Loucy (cell line): ENCODE measurements around the gene COX7A2.
A peak's percentile ranks its signal among the peaks of the same experiment; 100 is the strongest.

Experiments
- H2AFZ ChIP-seq: fragments of 200-600 bp; sonication (generic); 2 replicates; pipeline ENCODE4 v1.6.0; 2016; ENCODE audit warnings: antibody characterized with exemption, mild to moderate bottlenecking, low read length, moderate library complexity
- H3F3A ChIP-seq: fragments of 200-600 bp; 2 replicates; pipeline ENCODE4 v1.6.0; 2016; ENCODE audit warnings: antibody characterized with exemption, low read depth, mild to moderate bottlenecking
- H3K27me3 ChIP-seq: fragments of 200-600 bp; sonication (generic); 2 replicates; pipeline ENCODE4 v1.6.1; 2014; ENCODE audit warnings: low read length, mild to moderate bottlenecking; ENCODE audit not compliant: insufficient read depth, poor library complexity, severe bottlenecking
- H3K36me3 ChIP-seq: fragments of 200-600 bp; sonication (generic); 2 replicates; pipeline ENCODE4 v1.6.1; 2016; ENCODE audit warnings: low read length; ENCODE audit not compliant: insufficient read depth
- H3K4me1 ChIP-seq: fragments of 200-600 bp; sonication (generic); 2 replicates; pipeline ENCODE4 v1.5.1; 2014; ENCODE audit warnings: low read length, mild to moderate bottlenecking; ENCODE audit not compliant: insufficient read depth, poor library complexity, severe bottlenecking
- H3K4me2 ChIP-seq: fragments of 200-600 bp; sonication (generic); 2 replicates; pipeline ENCODE4 v1.6.0; 2014; ENCODE audit warnings: antibody characterized with exemption, low read length, low read depth, mild to moderate bottlenecking; ENCODE audit not compliant: poor library complexity, severe bottlenecking
- H3K4me3 ChIP-seq: fragments of 200-600 bp; sonication (generic); 2 replicates; pipeline ENCODE4 v1.5.1; 2014; ENCODE audit warnings: low read length, mild to moderate bottlenecking, mixed read lengths; ENCODE audit not compliant: poor library complexity, severe bottlenecking
- H3K79me2 ChIP-seq: fragments of 200-600 bp; sonication (generic); 2 replicates; pipeline ENCODE4 v1.6.1; 2014; ENCODE audit warnings: low read length; ENCODE audit not compliant: insufficient read depth
- H3K9ac ChIP-seq: fragments of 200-600 bp; sonication (generic); 2 replicates; pipeline ENCODE4 v1.6.0; 2014; ENCODE audit warnings: mild to moderate bottlenecking, low read depth, low read length, moderate library complexity; ENCODE audit not compliant: poor library complexity, severe bottlenecking
- H3K9me2 ChIP-seq: fragments of 200-600 bp; sonication (generic); replicated peaks from 2 replicates; pipeline ENCODE4 v1.6.1; 2016; ENCODE audit warnings: low read depth, low read length, mixed read lengths
- H3K9me3 ChIP-seq: fragments of 200-600 bp; sonication (generic); 2 replicates; pipeline ENCODE4 v1.6.1; 2014; ENCODE audit warnings: mild to moderate bottlenecking, antibody characterized with exemption, low read length, low read depth; ENCODE audit not compliant: insufficient read depth
- H4K20me1 ChIP-seq: fragments of 200-600 bp; sonication (generic); 2 replicates; pipeline ENCODE4 v1.6.0; 2014; ENCODE audit warnings: antibody characterized with exemption, low read length, mild to moderate bottlenecking; ENCODE audit not compliant: insufficient read depth, poor library complexity, severe bottlenecking
- EZH2phosphoT487 ChIP-seq: fragments of 200-600 bp; IDR thresholded peaks from 2 replicates; pipeline ENCODE4 v1.6.1; 2018; ENCODE audit warnings: antibody characterized with exemption, mild to moderate bottlenecking, moderate library complexity, borderline replicate concordance
- TF ChIP-seq, protein P1 (sequence below): fragments of 200-600 bp; sonication (generic); conservative IDR thresholded peaks from 2 replicates; pipeline ENCODE4 v1.5.1; 2014; ENCODE audit warnings: mild to moderate bottlenecking, antibody characterized with exemption, low read length

Gene COX7A2

DNA sequence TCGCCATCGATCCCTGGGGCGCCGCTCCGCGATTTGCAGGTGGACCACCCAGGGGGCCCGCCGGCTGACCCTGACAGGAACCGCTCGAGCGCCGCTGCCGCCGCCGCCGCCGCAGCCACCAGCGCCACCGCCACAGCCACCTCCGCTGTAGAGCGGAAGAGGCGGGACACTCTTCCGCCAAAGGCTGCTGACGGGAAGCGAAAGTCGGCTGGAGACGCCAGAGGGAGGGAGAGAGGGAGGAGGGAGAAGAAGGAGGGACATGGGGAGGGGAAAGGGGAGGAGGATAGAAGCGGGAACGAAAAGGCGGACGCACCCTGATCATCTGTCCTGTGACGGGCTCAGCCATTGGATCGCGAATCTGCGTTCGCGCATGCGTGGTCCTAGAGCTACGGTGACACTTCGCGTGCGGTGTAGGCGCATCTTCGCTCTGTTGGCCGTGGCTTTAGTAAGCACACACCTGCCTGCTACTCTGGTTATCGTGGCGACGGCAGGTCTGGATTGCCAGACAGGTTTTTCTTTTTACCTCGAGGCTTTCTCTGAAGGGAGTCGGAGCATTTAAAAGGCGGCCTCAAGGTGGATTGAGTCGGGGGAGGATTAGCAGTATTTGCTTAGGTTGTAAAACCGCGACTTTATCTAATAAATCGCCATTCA lies 41.2 kb upstream of the COX7A2 start, which contains the start of gene TMEM30A:
TMEM30A (minus strand) TSS at position 161 of the 651 bp plus-strand sequence; CDS start at position 7, 154 bp downstream.
- Histone ChIP-seq H3K9ac (peak within 1 kb of the TSS; percentile 87), H3F3A (no peaks in the 10 kb centered on the region), H2AFZ (peak within 1 kb of the TSS; percentile 95), H3K27me3 (no peaks in the 10 kb centered on the region), H3K4me2 (peak within 1 kb of the TSS; percentile 89), H3K36me3 (no peaks in the 10 kb centered on the region), H3K4me3 (peak within 1 kb of the TSS; percentile 92), H3K9me2 (no peaks in the 10 kb centered on the region), H3K9me3 (no peaks in the 10 kb centered on the region), H3K4me1 (peaks cover 53% of the 10 kb centered on the region), H4K20me1 (peaks cover 47% of the 10 kb centered on the region), H3K79me2 (peaks cover 62% of the 10 kb centered on the region)
- TF ChIP-seq, protein P1, sequence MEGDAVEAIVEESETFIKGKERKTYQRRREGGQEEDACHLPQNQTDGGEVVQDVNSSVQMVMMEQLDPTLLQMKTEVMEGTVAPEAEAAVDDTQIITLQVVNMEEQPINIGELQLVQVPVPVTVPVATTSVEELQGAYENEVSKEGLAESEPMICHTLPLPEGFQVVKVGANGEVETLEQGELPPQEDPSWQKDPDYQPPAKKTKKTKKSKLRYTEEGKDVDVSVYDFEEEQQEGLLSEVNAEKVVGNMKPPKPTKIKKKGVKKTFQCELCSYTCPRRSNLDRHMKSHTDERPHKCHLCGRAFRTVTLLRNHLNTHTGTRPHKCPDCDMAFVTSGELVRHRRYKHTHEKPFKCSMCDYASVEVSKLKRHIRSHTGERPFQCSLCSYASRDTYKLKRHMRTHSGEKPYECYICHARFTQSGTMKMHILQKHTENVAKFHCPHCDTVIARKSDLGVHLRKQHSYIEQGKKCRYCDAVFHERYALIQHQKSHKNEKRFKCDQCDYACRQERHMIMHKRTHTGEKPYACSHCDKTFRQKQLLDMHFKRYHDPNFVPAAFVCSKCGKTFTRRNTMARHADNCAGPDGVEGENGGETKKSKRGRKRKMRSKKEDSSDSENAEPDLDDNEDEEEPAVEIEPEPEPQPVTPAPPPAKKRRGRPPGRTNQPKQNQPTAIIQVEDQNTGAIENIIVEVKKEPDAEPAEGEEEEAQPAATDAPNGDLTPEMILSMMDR: no peak
- TF ChIP-seq EZH2phosphoT487: no peak

DNA sequence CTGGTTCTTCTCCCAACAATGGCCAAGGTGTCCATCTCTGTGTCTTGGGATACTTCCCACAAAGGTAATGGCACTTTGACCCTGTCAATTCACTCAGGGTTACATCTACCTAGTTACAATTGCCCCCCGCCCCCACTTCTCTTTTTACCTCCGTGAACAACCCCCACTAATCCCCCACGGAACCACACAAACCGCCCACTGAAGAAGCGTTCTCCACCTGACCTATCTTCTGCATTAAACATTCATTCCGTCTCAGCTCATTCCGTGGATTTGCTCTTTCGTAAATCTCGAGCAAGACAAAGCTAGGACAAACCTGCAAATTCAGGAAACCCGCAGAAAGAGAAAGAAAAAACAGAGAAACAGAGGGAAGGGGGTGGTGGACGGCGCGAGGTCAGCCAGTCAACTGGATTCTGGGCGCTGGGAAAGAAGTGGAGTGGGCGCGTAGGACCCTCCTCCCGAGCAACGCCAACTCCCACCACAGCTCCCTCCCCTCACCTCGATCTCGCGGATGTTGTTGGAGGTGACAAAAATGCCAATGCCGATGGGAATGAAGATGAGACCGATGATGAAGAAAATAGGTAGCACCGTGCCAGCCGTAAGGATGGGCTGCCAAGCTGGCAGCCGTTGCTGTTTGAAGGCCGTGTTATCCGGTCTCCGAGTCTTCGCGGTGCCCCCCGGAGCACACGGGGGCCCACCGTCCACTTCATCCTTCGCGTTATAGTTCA lies 40.5 kb upstream of the COX7A2 start:
- H3K9me2 ChIP-seq: no peaks in the 10 kb centered on the region
- H2AFZ ChIP-seq: peak overlapping the region; percentile 95
- H3K4me1 ChIP-seq: peaks cover 60% of the 10 kb centered on the region
- peak overlapping the region; percentile 92 for H3K4me3 ChIP-seq
- H3K79me2 ChIP-seq: peaks cover 69% of the 10 kb centered on the region
- H4K20me1 ChIP-seq: peaks cover 54% of the 10 kb centered on the region
- H3F3A ChIP-seq: no peaks in the 10 kb centered on the region
- H3K36me3 ChIP-seq: no peaks in the 10 kb centered on the region
- TF ChIP-seq, protein P1: no peak
- TF ChIP-seq EZH2phosphoT487: no peak
- peak overlapping the region; percentile 74 for H3K4me2 ChIP-seq
- no peaks in the 10 kb centered on the region for H3K27me3 ChIP-seq
- peak overlapping the region; percentile 87 for H3K9ac ChIP-seq
- no peaks in the 10 kb centered on the region for H3K9me3 ChIP-seq

DNA sequence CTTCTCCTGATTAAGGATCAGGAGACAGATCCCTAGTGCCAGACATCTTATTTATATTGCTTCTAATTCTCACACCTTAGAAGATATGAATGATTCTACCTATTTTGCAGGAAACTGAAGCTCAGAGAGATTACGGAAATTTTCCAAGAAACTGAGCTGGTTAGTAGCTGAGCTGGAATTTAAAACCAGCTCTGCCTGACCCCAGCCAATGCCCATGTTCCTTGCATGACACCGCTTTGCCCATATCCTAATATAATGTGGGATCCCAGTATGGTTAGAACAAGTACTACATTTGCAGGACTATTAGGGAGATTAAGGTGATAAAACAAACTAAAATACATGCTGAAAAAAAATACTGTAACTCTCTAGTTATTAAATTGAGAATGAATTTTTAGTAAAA lies 39.1 kb upstream of the COX7A2 start:
- Histone ChIP-seq H3K4me3 (peak overlapping the region; percentile 92), H3K9me2 (no peaks in the 10 kb centered on the region), H3K79me2 (peaks cover 83% of the 10 kb centered on the region), H3K36me3 (no peaks in the 10 kb centered on the region), H2AFZ (no peak overlapping the region), H3F3A (no peaks in the 10 kb centered on the region), H3K9ac (peak overlapping the region; percentile 87), H3K4me2 (peak overlapping the region; percentile 74), H3K4me1 (peaks cover 66% of the 10 kb centered on the region), H3K27me3 (no peaks in the 10 kb centered on the region), H4K20me1 (peaks cover 66% of the 10 kb centered on the region), H3K9me3 (no peaks in the 10 kb centered on the region)
- TF ChIP-seq, protein P1: no peak
- TF ChIP-seq EZH2phosphoT487: no peak
